ENCODE measurements around the gene LPP.

GRCh38 chr3:188589771-188590170, 435.8 kb downstream of the LPP start:
- TF ChIP-seq CTCF (IDR thresholded peaks at IDR 0.05) = no peak
- no peak for TF ChIP-seq EP300 (IDR thresholded peaks at IDR 0.05)
- no peak for TF ChIP-seq POLR2AphosphoS5 (IDR thresholded peaks at IDR 0.05)
